Glomerular endothelial cell (primary cell): ENCODE data around the gene DPH2. TPM values are rescaled to one million over a fixed set of nuclear protein-coding genes. Genes with fewer than 3 reads are reported as not detected.

ENCODE experiments used
- DNase-seq: peaks from one replicate; pipeline ENCODE4 v3.0.0-alpha.2; 2011; ENCODE audit warnings: low read depth, low spot score; ENCODE audit errors: extremely low read depth
- total RNA-seq: library from RNA; depleted of rRNA; stranded (reverse); fragments of >200 nt; gene quantifications from 2 replicates; pipeline ENCODE4 v1.2.3, GENCODE V29; 2015

The DPH2 gene
- total RNA-seq, 1 donor from 2014 or later: 19.4 TPM

GRCh38 chr1:43963890-43964289 lies 5.9 kb upstream of the DPH2 start:
- DNase-seq: no peak

GRCh38 chr1:43965316-43965715 lies 4.5 kb upstream of the DPH2 start:
- no peak for DNase-seq

- no peak for DNase-seq
Measured at GRCh38 chr1:43968348-43968948, 1.4 kb upstream of the DPH2 start.

GRCh38 chr1:43969416-43969745 lies 429 bp upstream of the DPH2 start:
- no peak for DNase-seq

- no peak for DNase-seq
Measured at GRCh38 chr1:43970502-43970901, 692 bp downstream of the DPH2 start.

GRCh38 chr1:43970911-43971310 lies 1.1 kb downstream of the DPH2 start:
- no peak for DNase-seq

- DNase-seq: no peak
Measured at GRCh38 chr1:43971336-43971980, 1.6 kb downstream of the DPH2 start.

GRCh38 chr1:43973981-43974442 lies 4.2 kb downstream of the DPH2 start:
- no peak for DNase-seq

GRCh38 chr1:43974443-43975248 lies 4.8 kb downstream of the DPH2 start, which contains the start of gene ATP6V0B:
TSS of gene ATP6V0B (plus strand) at chr1:43974960. CDS start at chr1:43975041, 81 bp downstream.
- peak; percentile 31 for DNase-seq

GRCh38 chr1:43975249-43975961 lies 5.6 kb downstream of the DPH2 start:
- DNase-seq: no peak

GRCh38 chr1:43976045-43976444 lies 6.2 kb downstream of the DPH2 start:
- no peak for DNase-seq

GRCh38 chr1:43976890-43977289 lies 7.1 kb downstream of the DPH2 start:
- no peak for DNase-seq

- no peak for DNase-seq
Measured at GRCh38 chr1:43977376-43978263, 7.8 kb downstream of the DPH2 start.

- DNase-seq: no peak
Measured at GRCh38 chr1:43978264-43978550, 8.4 kb downstream of the DPH2 start.

- DNase-seq: no peak
Measured at GRCh38 chr1:43978551-43979260, 8.9 kb downstream of the DPH2 start, which contains the start of gene B4GALT2. TSS of gene B4GALT2 (plus strand) at chr1:43979210. CDS start at chr1:43981161, 1,951 bp downstream.

GRCh38 chr1:43979261-43979527 lies 9.4 kb downstream of the DPH2 start:
- no peak for DNase-seq

GRCh38 chr1:43979528-43980254 lies 9.9 kb downstream of the DPH2 start:
- DNase-seq: no peak

- DNase-seq: no peak
Measured at GRCh38 chr1:43980255-43981134, 10.7 kb downstream of the DPH2 start.
